Measurements from ENCODE around the gene AZIN2.
"Not testable (repeated sequence)": the region's sequence is repeated elsewhere in the genome, so short reads cannot be mapped to it uniquely, and the experiment has no call there.

- not testable (repeated sequence) for TF ChIP-seq POLR2A, POLR2AphosphoS5, TAF1 (IDR thresholded peaks at IDR 0.05; ENCODE audit: low read depth, low read length)
These were observed 19.1 kb downstream of the AZIN2 start for GRCh38 chr1:33100119-33100415.

All from GM12891 (cell line).